ENCODE results near the gene FGFBP2. TPM values are rescaled to one million over a fixed set of nuclear protein-coding genes. Genes with fewer than 3 reads are reported as not detected.
"Not testable (repeated sequence)": the region's sequence is repeated elsewhere in the genome, so short reads cannot be mapped to it uniquely, and the experiment has no call there.

FGFBP2 gene
- total RNA-seq, 3 donors from 2014 or later, result 4.0 TPM; not detected in 2

DNA sequence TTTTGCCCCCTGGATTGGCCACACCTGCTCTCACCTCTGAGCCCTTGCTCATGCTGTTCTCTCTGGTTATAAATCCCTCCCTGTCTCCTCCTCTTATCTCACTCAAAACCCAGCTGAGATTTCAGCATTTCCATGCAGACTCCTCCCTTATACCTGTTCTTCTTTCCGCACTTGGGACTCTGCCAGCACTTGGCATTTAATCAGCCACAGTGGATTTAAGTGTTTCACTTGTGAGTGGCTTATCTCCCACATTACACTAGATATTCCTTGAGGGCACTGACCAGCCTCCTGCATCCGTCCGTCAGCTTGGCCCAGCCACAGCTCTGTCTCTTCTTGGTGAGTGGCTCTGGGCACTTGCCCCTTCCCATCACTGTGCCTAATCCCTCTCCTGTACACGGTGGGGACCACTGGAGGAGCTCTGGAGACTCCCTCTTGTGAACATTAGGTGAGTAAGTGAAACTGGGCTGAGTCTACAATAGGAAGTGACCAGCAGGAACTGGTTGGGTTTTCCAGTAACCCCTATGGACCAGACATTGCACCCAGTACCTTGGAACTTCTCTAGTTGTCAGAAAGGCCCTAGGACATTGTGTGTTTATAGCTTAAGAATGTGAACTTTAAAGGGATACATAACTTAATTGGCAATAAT lies 44.4 kb downstream of the FGFBP2 start:
- TF ChIP-seq, protein P1, sequence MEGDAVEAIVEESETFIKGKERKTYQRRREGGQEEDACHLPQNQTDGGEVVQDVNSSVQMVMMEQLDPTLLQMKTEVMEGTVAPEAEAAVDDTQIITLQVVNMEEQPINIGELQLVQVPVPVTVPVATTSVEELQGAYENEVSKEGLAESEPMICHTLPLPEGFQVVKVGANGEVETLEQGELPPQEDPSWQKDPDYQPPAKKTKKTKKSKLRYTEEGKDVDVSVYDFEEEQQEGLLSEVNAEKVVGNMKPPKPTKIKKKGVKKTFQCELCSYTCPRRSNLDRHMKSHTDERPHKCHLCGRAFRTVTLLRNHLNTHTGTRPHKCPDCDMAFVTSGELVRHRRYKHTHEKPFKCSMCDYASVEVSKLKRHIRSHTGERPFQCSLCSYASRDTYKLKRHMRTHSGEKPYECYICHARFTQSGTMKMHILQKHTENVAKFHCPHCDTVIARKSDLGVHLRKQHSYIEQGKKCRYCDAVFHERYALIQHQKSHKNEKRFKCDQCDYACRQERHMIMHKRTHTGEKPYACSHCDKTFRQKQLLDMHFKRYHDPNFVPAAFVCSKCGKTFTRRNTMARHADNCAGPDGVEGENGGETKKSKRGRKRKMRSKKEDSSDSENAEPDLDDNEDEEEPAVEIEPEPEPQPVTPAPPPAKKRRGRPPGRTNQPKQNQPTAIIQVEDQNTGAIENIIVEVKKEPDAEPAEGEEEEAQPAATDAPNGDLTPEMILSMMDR (IDR thresholded peaks at IDR 0.05), result no peak
- ATAC-seq (peak; percentile 92), DNase-seq (peak in 2 of 3 donors; percentile 57 to 71)
- Histone ChIP-seq H3K4me1 (ENCODE audit: low read depth) (no peaks in the 10 kb centered on the region), H3K4me3 (no peak overlapping the region), H3K36me3 (ENCODE audit: low read depth) (no peaks in the 10 kb centered on the region), H3K9me3 (no peaks in the 10 kb centered on the region)
- intact Hi-C loops (cut with DNase I, micrococcal nuclease), result no loop called here

DNA sequence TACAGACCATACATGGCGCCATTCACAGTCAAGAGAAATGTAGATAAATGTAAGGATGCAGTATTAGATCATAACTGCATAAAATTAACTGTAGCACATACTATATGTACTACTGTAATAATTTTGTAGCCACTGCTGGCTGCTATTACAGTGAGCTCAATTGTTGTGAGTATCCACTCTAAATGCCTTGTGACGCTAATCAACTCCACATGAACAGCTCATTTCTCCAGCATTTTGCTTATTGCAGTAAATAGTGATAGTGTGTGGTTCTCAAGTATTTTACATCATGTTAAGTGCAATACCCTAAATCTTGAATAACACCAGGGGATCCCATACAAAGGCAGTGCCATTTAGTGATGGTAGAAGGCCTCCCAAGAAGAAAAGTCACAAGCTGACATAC lies 45.7 kb downstream of the FGFBP2 start:
- DNase-seq, result no peak
- H3K4me3 ChIP-seq, result no peak overlapping the region
- TF ChIP-seq, protein P1 (IDR thresholded peaks at IDR 0.05), result no peak
- no peak for ATAC-seq
- H3K9me3 ChIP-seq, result no peaks in the 10 kb centered on the region
- H3K4me1 ChIP-seq (ENCODE audit: low read depth), result no peaks in the 10 kb centered on the region
- no peaks in the 10 kb centered on the region for H3K36me3 ChIP-seq (ENCODE audit: low read depth)
- intact Hi-C loops (cut with DNase I, micrococcal nuclease), result no loop called here

DNA sequence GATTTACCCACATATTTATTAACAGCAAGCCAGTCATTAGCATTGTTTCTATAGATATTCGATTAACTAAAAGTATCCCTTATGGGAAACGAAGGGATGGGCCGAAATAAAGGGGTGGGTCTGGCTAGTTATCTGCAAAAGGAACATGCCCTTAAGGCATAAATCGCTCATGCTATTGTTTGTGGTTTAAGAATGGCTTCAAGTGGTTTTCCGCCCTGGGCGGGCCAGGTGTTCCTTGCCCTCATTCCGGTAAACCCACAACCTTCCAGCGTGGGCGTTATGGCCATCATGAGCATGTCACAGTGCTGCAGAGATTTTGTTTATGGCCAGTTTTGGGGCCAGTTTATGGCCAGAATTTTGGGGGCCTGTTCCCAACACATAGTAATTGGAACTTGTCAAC lies 46.6 kb downstream of the FGFBP2 start:
- H3K9me3 ChIP-seq; H3K36me3 ChIP-seq (ENCODE audit: low read depth); ATAC-seq; DNase-seq; H3K4me3 ChIP-seq; intact Hi-C loops (cut with DNase I, micrococcal nuclease); H3K4me1 ChIP-seq (ENCODE audit: low read depth): not testable (repeated sequence)

DNA sequence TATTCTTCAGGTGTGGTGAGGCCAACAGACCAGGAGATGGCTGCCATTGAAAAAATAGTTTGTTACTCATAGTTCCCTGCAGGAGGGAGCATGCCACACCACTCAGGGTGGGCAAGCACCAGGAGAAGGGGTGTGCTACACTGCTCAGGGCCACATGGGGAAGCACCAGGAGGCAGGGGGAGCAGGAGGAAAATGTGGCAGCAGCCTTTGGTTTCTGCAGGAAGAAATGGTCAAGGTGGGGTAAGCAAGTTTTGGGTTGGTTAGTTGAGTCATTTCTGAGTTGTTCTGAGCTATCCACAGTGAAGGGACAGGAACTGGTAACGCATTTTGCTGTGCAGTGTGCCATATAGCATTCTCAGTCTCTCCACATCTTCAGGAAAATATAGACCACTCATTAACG lies 48.2 kb downstream of the FGFBP2 start:
- DNase-seq, result no peak
- H3K4me3 ChIP-seq, result no peak overlapping the region
- intact Hi-C loops (cut with DNase I, micrococcal nuclease), result no loop called here
- no peaks in the 10 kb centered on the region for H3K36me3 ChIP-seq (ENCODE audit: low read depth)
- no peaks in the 10 kb centered on the region for H3K4me1 ChIP-seq (ENCODE audit: low read depth)
- no peak for ATAC-seq
- no peaks in the 10 kb centered on the region for H3K9me3 ChIP-seq
- TF ChIP-seq, protein P1 (IDR thresholded peaks at IDR 0.05), result no peak

DNA sequence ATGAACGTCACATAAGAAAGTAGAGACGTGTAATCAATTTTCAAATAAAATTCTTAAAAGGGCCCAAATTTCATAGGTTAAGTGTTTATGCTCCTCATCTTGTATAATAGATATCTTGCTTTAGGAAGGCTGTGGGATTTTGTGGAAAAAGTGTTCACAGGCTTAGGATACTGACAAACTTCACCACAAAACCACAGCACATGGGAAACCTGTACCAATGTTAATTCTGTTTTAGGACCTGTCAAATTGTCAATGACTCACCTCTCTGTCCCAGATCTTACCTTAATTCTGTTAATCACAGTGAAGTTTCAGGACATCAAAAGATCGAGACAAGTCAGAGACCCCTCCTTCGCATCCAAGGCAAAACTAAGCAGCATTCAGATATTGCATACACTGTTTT lies 48.7 kb downstream of the FGFBP2 start:
- H3K4me3 ChIP-seq, result no peak overlapping the region
- TF ChIP-seq, protein P1 (IDR thresholded peaks at IDR 0.05), result no peak
- no peaks in the 10 kb centered on the region for H3K9me3 ChIP-seq
- intact Hi-C loops (cut with DNase I, micrococcal nuclease), result no loop called here
- no peaks in the 10 kb centered on the region for H3K4me1 ChIP-seq (ENCODE audit: low read depth)
- DNase-seq (no peak), ATAC-seq (no peak)
- no peaks in the 10 kb centered on the region for H3K36me3 ChIP-seq (ENCODE audit: low read depth)

DNA sequence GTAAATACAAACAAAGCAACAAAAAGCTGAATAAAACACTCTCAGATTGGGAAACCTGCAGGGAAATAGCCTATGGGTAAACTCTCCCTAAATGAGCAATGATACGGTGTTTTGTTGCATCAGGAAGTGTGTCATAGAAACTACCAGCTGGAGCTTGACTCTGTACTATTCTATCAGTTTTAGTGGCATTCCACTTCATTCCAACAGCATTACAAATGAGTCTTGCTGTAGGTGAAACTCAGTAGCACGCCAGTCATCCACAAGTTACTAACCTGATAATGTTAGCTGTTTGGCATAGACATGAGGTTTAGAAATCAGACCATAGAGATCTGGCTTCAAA lies 49.4 kb downstream of the FGFBP2 start:
- no peaks in the 10 kb centered on the region for H3K4me1 ChIP-seq (ENCODE audit: low read depth)
- no peak overlapping the region for H3K4me3 ChIP-seq
- TF ChIP-seq, protein P1 (IDR thresholded peaks at IDR 0.05), result no peak
- DNase-seq, result no peak
- H3K9me3 ChIP-seq, result no peaks in the 10 kb centered on the region
- H3K36me3 ChIP-seq (ENCODE audit: low read depth), result no peaks in the 10 kb centered on the region
- peak; percentile 49 for ATAC-seq
- intact Hi-C loops (cut with DNase I, micrococcal nuclease), result no loop called here

Measured in mucosa of descending colon (tissue), 3 donors.